Measurements from ENCODE around the gene CYFIP1.

DNA sequence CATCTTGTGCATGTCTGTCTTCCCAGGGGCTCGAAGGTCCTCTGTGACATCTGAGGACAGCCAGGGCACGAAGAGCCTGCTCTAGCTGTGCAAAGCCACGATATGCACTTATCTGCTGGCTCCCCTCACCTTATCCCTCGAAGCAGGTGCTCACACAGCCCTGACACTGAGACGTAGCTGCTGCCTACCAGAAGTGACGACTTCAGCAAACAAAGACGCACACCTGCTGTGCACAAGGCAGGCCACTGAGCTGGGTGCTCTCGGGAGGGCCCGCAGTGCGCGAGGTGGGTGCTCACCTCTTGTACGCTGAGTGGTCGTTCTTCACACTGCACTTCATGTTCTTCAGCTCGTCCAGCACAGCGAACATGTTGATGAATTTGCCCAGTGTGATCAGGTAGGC lies 37.3 kb downstream of the CYFIP1 start:
- TF ChIP-seq CTCF (IDR thresholded peaks at IDR 0.05) (no peak), POLR2A (IDR thresholded peaks at IDR 0.05) (no peak)

All from heart left ventricle (tissue), 13 donors.